ENCODE data around the gene CSF1R.

Gene CSF1R

GRCh38 chr5:150069672-150070627, 16.4 kb downstream of the CSF1R start:
- no peak for DNase-seq (ENCODE audit: low spot score)

- DNase-seq (ENCODE audit: low spot score) = no peak
Observed at GRCh38 chr5:150068961-150069645, 17.3 kb downstream of the CSF1R start.

- peak; percentile 26 for DNase-seq (ENCODE audit: low spot score)
Observed at GRCh38 chr5:150068472-150068871, 17.9 kb downstream of the CSF1R start.

- DNase-seq (ENCODE audit: low spot score) = no peak
Observed at GRCh38 chr5:150068071-150068470, 18.3 kb downstream of the CSF1R start.

- no peak for DNase-seq (ENCODE audit: low spot score)
Observed at GRCh38 chr5:150067405-150067960, 18.9 kb downstream of the CSF1R start.

GRCh38 chr5:150066901-150067396, 19.4 kb downstream of the CSF1R start:
- peak; percentile 78 for DNase-seq (ENCODE audit: low spot score)

GRCh38 chr5:150066436-150066835, 19.9 kb downstream of the CSF1R start:
- DNase-seq (ENCODE audit: low spot score) = no peak

GRCh38 chr5:150065886-150066285, 20.5 kb downstream of the CSF1R start:
- no peak for DNase-seq (ENCODE audit: low spot score)

GRCh38 chr5:150065346-150065745, 21.0 kb downstream of the CSF1R start:
- peak; percentile 48 for DNase-seq (ENCODE audit: low spot score)

- no peak for DNase-seq (ENCODE audit: low spot score)
Observed at GRCh38 chr5:150064681-150065220, 21.6 kb downstream of the CSF1R start.

- no peak for DNase-seq (ENCODE audit: low spot score)
Observed at GRCh38 chr5:150063638-150064037, 22.7 kb downstream of the CSF1R start.

GRCh38 chr5:150062216-150062922, 24.0 kb downstream of the CSF1R start:
- DNase-seq (ENCODE audit: low spot score) = no peak

GRCh38 chr5:150061538-150061995, 24.8 kb downstream of the CSF1R start:
- no peak for DNase-seq (ENCODE audit: low spot score)

- no peak for DNase-seq (ENCODE audit: low spot score)
Observed at GRCh38 chr5:150060471-150060870, 25.9 kb downstream of the CSF1R start.

- DNase-seq (ENCODE audit: low spot score) = no peak
Observed at GRCh38 chr5:150059623-150060022, 26.7 kb downstream of the CSF1R start.

GRCh38 chr5:150058480-150059126, 27.8 kb downstream of the CSF1R start:
- DNase-seq (ENCODE audit: low spot score) = peak; percentile 87

- DNase-seq (ENCODE audit: low spot score) = no peak
Observed at GRCh38 chr5:150057996-150058395, 28.4 kb downstream of the CSF1R start.

- no peak for DNase-seq (ENCODE audit: low spot score)
Observed at GRCh38 chr5:150057511-150057910, 28.8 kb downstream of the CSF1R start.

GRCh38 chr5:150057052-150057451, 29.3 kb downstream of the CSF1R start:
- peak; percentile 52 for DNase-seq (ENCODE audit: low spot score)

- no peak for DNase-seq (ENCODE audit: low spot score)
Observed at GRCh38 chr5:150056075-150056443, 30.3 kb downstream of the CSF1R start.

Measured in kidney tubule cell (primary cell).